Measurements from ENCODE around the gene PRG2. TPM values are rescaled to one million over a fixed set of nuclear protein-coding genes. Genes with fewer than 3 reads are reported as not detected.

Gene PRG2
- total and polyA plus RNA-seq, 2 experiments from 2014 or later = not detected

DNA sequence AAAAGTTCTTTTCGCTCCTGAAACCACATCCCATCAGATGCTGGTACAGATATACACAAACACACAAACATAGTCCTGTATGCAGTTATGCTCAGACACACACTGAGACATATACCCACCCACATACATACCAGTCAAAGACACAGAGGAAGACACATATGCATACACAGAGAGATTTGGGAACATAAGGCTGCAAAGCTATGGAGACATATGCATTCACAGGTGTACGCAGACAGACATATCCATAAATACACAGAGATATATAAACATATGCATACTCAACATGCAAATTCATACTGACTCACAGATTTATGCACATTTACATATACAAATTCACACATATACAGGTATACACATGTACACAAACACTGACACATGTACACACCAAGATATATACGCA is 15.5 kb downstream of the PRG2 start:
- Histone ChIP-seq H3K9me3 (ENCODE audit: low read depth) (no peaks in the 10 kb centered on the region), H3K27ac (no peak overlapping the region), H3K4me3 (no peak overlapping the region), H3K4me2 (no peak overlapping the region), H4K20me1 (ENCODE audit: insufficient read depth, poor library complexity, severe bottlenecking) (no peaks in the 10 kb centered on the region), H3K4me1 (ENCODE audit: insufficient read depth) (no peaks in the 10 kb centered on the region), H3K9me2 (replicated peaks; ENCODE audit: insufficient read depth) (no peaks in the 10 kb centered on the region), H3K79me2 (no peaks in the 10 kb centered on the region), H3K27me3 (no peaks in the 10 kb centered on the region), H2AFZ (no peak overlapping the region), H3K36me3 (replicated peaks; ENCODE audit: insufficient read depth, low read depth) (no peaks in the 10 kb centered on the region)
- WGBS (ENCODE audit: low lambda C conversion rate, missing lambda C conversion rate) = 93% methylated on average over 3 of the region's 3 CpGs
- DNase-seq (ENCODE audit: low spot score) = no peak
- TF ChIP-seq, protein P1, sequence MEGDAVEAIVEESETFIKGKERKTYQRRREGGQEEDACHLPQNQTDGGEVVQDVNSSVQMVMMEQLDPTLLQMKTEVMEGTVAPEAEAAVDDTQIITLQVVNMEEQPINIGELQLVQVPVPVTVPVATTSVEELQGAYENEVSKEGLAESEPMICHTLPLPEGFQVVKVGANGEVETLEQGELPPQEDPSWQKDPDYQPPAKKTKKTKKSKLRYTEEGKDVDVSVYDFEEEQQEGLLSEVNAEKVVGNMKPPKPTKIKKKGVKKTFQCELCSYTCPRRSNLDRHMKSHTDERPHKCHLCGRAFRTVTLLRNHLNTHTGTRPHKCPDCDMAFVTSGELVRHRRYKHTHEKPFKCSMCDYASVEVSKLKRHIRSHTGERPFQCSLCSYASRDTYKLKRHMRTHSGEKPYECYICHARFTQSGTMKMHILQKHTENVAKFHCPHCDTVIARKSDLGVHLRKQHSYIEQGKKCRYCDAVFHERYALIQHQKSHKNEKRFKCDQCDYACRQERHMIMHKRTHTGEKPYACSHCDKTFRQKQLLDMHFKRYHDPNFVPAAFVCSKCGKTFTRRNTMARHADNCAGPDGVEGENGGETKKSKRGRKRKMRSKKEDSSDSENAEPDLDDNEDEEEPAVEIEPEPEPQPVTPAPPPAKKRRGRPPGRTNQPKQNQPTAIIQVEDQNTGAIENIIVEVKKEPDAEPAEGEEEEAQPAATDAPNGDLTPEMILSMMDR (IDR thresholded peaks at IDR 0.05; ENCODE audit: poor library complexity) = no peak
- no peak for TF ChIP-seq EZH2 (IDR thresholded peaks at IDR 0.05; ENCODE audit: borderline replicate concordance)
- no peak for TF ChIP-seq EZH2phosphoT487 (IDR thresholded peaks at IDR 0.05; ENCODE audit: low read depth, severe bottlenecking, unreplicated experiment)

DNA sequence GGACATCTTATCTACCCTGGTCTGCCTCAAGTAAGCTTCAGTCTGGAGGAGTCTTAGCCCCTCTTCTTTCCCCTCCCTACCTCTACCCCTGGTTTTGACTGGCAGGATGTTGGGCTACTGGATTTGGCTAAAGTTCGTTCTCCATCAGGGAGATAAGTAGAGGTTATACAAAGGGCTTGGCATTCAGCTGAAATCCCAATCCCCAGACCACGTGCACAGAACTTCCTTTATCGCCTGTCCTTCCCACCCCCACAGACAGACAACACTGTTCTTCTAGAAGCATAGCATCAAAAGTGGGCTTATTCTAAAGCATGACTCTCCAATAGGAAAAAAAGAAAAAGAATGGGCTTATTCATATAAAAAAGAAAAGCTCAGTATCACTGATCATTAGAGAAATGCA is 17.3 kb downstream of the PRG2 start:
- Histone ChIP-seq H3K9me2 (replicated peaks; ENCODE audit: insufficient read depth) (no peaks in the 10 kb centered on the region), H3K27me3 (no peaks in the 10 kb centered on the region), H3K4me3 (no peak overlapping the region), H2AFZ (no peak overlapping the region), H3K79me2 (no peaks in the 10 kb centered on the region), H4K20me1 (ENCODE audit: insufficient read depth, poor library complexity, severe bottlenecking) (no peaks in the 10 kb centered on the region), H3K27ac (no peak overlapping the region), H3K9me3 (ENCODE audit: low read depth) (no peaks in the 10 kb centered on the region), H3K4me1 (ENCODE audit: insufficient read depth) (no peaks in the 10 kb centered on the region), H3K4me2 (no peak overlapping the region), H3K36me3 (replicated peaks; ENCODE audit: insufficient read depth, low read depth) (no peaks in the 10 kb centered on the region)
- DNase-seq (ENCODE audit: low spot score) = no peak
- TF ChIP-seq EZH2phosphoT487 (IDR thresholded peaks at IDR 0.05; ENCODE audit: low read depth, severe bottlenecking, unreplicated experiment) (no peak), EZH2 (IDR thresholded peaks at IDR 0.05; ENCODE audit: borderline replicate concordance) (no peak)
- TF ChIP-seq, protein P1 (IDR thresholded peaks at IDR 0.05; ENCODE audit: poor library complexity) = no peak
- WGBS (ENCODE audit: low lambda C conversion rate, missing lambda C conversion rate) = 64% methylated on average over 3 of the region's 3 CpGs

DNA sequence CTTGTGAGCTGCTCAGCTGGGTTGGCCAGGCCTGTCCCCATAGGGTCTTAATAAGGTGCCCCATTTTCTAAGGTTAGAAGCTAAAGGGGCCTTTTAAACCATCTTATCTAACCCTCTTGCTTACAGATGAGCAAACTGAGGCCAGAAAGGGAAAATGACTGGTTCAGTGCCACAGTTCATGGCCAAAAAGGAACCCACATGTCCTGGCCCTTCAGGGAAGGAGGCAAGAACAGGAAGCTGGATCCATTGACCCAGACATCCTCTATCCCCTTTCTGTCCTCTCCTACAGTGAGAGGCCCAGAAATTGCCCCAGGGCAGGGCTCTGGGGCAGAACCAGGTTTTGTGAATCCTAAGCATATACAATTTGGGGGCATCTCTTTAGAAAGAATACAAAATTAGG is 19.5 kb downstream of the PRG2 start:
- H3K4me2 ChIP-seq = no peak overlapping the region
- no peak for TF ChIP-seq EZH2 (IDR thresholded peaks at IDR 0.05; ENCODE audit: borderline replicate concordance)
- no peaks in the 10 kb centered on the region for H3K27me3 ChIP-seq
- no peak overlapping the region for H3K4me3 ChIP-seq
- H3K79me2 ChIP-seq = no peaks in the 10 kb centered on the region
- no peaks in the 10 kb centered on the region for H3K4me1 ChIP-seq (ENCODE audit: insufficient read depth)
- H3K27ac ChIP-seq = no peak overlapping the region
- DNase-seq (ENCODE audit: low spot score) = no peak
- no peak overlapping the region for H2AFZ ChIP-seq
- H3K9me2 ChIP-seq (replicated peaks; ENCODE audit: insufficient read depth) = no peaks in the 10 kb centered on the region
- H3K36me3 ChIP-seq (replicated peaks; ENCODE audit: insufficient read depth, low read depth) = no peaks in the 10 kb centered on the region
- H3K9me3 ChIP-seq (ENCODE audit: low read depth) = no peaks in the 10 kb centered on the region
- no peaks in the 10 kb centered on the region for H4K20me1 ChIP-seq (ENCODE audit: insufficient read depth, poor library complexity, severe bottlenecking)

DNA sequence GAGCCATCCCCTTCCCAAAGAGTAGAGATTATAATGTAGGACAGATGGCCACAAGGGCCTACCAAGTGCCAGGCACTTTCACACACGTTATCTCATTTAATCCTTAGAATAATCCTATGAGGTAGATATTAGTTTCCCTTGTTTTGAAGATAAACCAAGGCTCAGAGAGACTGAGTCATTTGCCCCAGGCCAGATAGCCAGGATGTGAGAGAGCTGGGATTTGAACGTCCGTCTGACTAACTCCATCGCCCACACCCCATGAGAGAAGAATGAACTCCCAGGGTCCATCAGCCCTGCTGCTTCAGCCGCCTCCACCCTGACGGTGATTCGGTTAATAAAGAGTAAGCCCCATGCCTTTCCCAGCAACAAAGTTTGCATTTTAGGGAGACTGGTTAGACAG is 20.2 kb downstream of the PRG2 start:
- H3K4me3 ChIP-seq = no peak overlapping the region
- no peaks in the 10 kb centered on the region for H3K27me3 ChIP-seq
- H2AFZ ChIP-seq = no peak overlapping the region
- H3K27ac ChIP-seq = no peak overlapping the region
- H3K9me3 ChIP-seq (ENCODE audit: low read depth) = no peaks in the 10 kb centered on the region
- WGBS (ENCODE audit: low lambda C conversion rate, missing lambda C conversion rate) = 70% methylated on average over 7 of the region's 7 CpGs
- no peaks in the 10 kb centered on the region for H3K79me2 ChIP-seq
- no peak overlapping the region for H3K4me2 ChIP-seq
- H3K4me1 ChIP-seq (ENCODE audit: insufficient read depth) = no peaks in the 10 kb centered on the region
- no peak for DNase-seq (ENCODE audit: low spot score)
- H3K9me2 ChIP-seq (replicated peaks; ENCODE audit: insufficient read depth) = no peaks in the 10 kb centered on the region
- no peaks in the 10 kb centered on the region for H3K36me3 ChIP-seq (replicated peaks; ENCODE audit: insufficient read depth, low read depth)
- H4K20me1 ChIP-seq (ENCODE audit: insufficient read depth, poor library complexity, severe bottlenecking) = no peaks in the 10 kb centered on the region
- TF ChIP-seq EZH2 (IDR thresholded peaks at IDR 0.05; ENCODE audit: borderline replicate concordance) (no peak), EZH2phosphoT487 (IDR thresholded peaks at IDR 0.05; ENCODE audit: low read depth, severe bottlenecking, unreplicated experiment) (no peak)
- TF ChIP-seq, protein P1 (IDR thresholded peaks at IDR 0.05; ENCODE audit: poor library complexity) = no peak
